Naive thymus-derived CD4-positive, alpha-beta T cell (primary cell): ENCODE measurements around the gene TECTB. TPM values are rescaled to one million over a fixed set of nuclear protein-coding genes. Genes with fewer than 3 reads are reported as not detected.

Experiments used
- ATAC-seq: fragments of 150-1000 bp; cut with Tn5 transposase; 2 replicates; pipeline ENCODE4 v1.10.0; 2021; ENCODE audit warnings: mild to moderate bottlenecking, moderate library complexity
- CTCF ChIA-PET: fragments of 350-600 bp; sonication (Branson Sonifier 250); formaldehyde crosslinking; loops from one replicate; lab custom pipeline; 2021; ENCODE audit warnings: antibody characterized with exemption; lab: Charles Lee
- POLR2A ChIA-PET: fragments of 350-600 bp; sonication (Branson Sonifier 250); formaldehyde crosslinking; loops from one replicate; lab custom pipeline; 2021; ENCODE audit warnings: antibody characterized with exemption, inconsistent platforms; lab: Charles Lee
- DNase-seq, 9 donors: peaks; one replicate each; pipeline versions ENCODE4 v3.0.0 to v3.0.0-alpha.2; 2020 to 2022; ENCODE audit warnings: mixed read lengths in 1 of 9
- H3K27ac ChIP-seq: one replicate; pipeline ENCODE4 v1.7.0; 2013; ENCODE audit warnings: mild to moderate bottlenecking, low read depth, low read length, moderate library complexity
- H3K27me3 ChIP-seq, 2 donors: one replicate each; pipeline ENCODE4 v1.7.0; 2013; ENCODE audit warnings: low read length in 2 of 2, mild to moderate bottlenecking in 2 of 2, moderate library complexity in 2 of 2; ENCODE audit not compliant: control insufficient read depth in 2 of 2, insufficient read depth in 2 of 2
- H3K36me3 ChIP-seq, 3 experiments: 1 replicate in 2 of 3; 2 replicates in 1 of 3; pipeline ENCODE4 v1.7.0; 2013; ENCODE audit warnings: low read length in 3 of 3, mild to moderate bottlenecking in 3 of 3, moderate library complexity in 1 of 3; ENCODE audit not compliant: insufficient read depth in 3 of 3, control insufficient read depth in 2 of 3
- H3K4me1 ChIP-seq, 2 donors: one replicate each; pipeline ENCODE4 v1.7.0; 2013; ENCODE audit warnings: low read length in 2 of 2, mild to moderate bottlenecking in 2 of 2, moderate library complexity in 1 of 2; ENCODE audit not compliant: control insufficient read depth in 2 of 2, insufficient read depth in 2 of 2
- H3K4me3 ChIP-seq: 2 replicates; pipeline ENCODE4 v1.7.0; 2013; ENCODE audit warnings: mild to moderate bottlenecking, low read length
- H3K9me3 ChIP-seq, 3 experiments: 1 replicate in 2 of 3; 2 replicates in 1 of 3; pipeline ENCODE4 v1.7.0; 2013; ENCODE audit warnings: low read length in 3 of 3; ENCODE audit not compliant: control insufficient read depth in 2 of 3
- H3K27ac Mint-ChIP-seq, 9 donors: one replicate each; pipeline ENCODE4 v1.8.0; 2020 to 2022; ENCODE audit warnings: mixed read lengths in 9 of 9, mild to moderate bottlenecking in 8 of 9, moderate library complexity in 5 of 9, inconsistent platforms in 2 of 9
- H3K27me3 Mint-ChIP-seq, 5 donors: one replicate each; pipeline ENCODE4 v1.8.0; 2021 to 2022; ENCODE audit warnings: mixed read lengths in 5 of 5, mild to moderate bottlenecking in 1 of 5
- H3K36me3 Mint-ChIP-seq, 5 donors: one replicate each; pipeline ENCODE4 v1.8.0; 2020 to 2022; ENCODE audit warnings: mixed read lengths in 5 of 5, mild to moderate bottlenecking in 3 of 5, inconsistent platforms in 1 of 5
- H3K4me1 Mint-ChIP-seq, 7 donors: one replicate each; pipeline ENCODE4 v1.8.0; 2020 to 2022; ENCODE audit warnings: mixed read lengths in 7 of 7, mild to moderate bottlenecking in 3 of 7, inconsistent platforms in 1 of 7
- H3K4me3 Mint-ChIP-seq, 10 donors: one replicate each; pipeline ENCODE4 v1.8.0; 2020 to 2022; ENCODE audit warnings: mild to moderate bottlenecking in 10 of 10, mixed read lengths in 10 of 10, moderate library complexity in 6 of 10, inconsistent platforms in 2 of 10
- H3K9me3 Mint-ChIP-seq, 11 donors: one replicate each; pipeline ENCODE4 v1.8.0; 2020 to 2022; ENCODE audit warnings: mixed read lengths in 11 of 11, mild to moderate bottlenecking in 4 of 11, inconsistent platforms in 1 of 11, moderate library complexity in 1 of 11
- intact Hi-C, 2 donors: fragments of 100-400 bp; cut with micrococcal nuclease; formaldehyde crosslinking; loops; one replicate each; pipeline ENCODE4 v1.15.1; 2023
- polyA plus RNA-seq, 2 donors: library from polyadenylated mRNA; unstranded; fragments of 300-500 nt; fragmentation: Illumina TruSeq; gene quantifications; one replicate each; pipeline ENCODE4 v1.2.3, GENCODE V29; 2021
- total RNA-seq, 6 experiments: library from RNA in 5 of 6; stranded (reverse) in 5 of 6; gene quantifications; 1 replicate in 5 of 6; 2 replicates in 1 of 6; pipeline ENCODE4 v1.2.3 and lab custom pipeline; 2021 to 2026

The TECTB gene
- total and polyA plus RNA-seq, 7 experiments from 2014 or later, result not detected

- CTCF ChIA-PET, result no interaction called here
- intact Hi-C loops, result no loop called here
These were observed 53.5 kb downstream of the TECTB start for GRCh38 chr10:112336556-112337201.

DNA sequence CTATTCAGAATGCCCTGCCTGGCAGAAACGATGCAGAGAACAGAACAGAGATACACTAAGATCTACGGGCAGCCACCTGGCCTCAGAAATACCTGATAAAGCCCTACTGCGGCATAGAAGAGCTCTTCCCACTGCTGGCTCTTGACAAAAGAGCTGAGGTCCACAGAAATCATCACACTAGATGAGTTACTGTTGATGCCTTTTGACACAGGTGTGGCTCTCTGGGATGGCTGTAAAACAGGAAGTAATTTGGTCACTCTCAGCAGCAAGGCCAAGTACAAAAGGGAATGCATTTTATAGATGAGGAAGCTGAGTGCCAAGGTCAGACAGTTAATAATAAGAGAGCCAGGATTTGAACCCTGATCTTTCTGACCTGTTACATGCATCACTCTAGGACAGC, 55.8 kb downstream of the TECTB start:
- ATAC-seq (no peak), DNase-seq (no peak)
- H3K9me3 Mint-ChIP-seq, result no peaks in the 10 kb centered on the region
- H3K27me3 Mint-ChIP-seq, result peaks cover 0 to 13% (median 6%) of the 10 kb centered on the region in 5 donors
- POLR2A ChIA-PET, result no interaction called here
- no peak overlapping the region for H3K27ac Mint-ChIP-seq
- Histone ChIP-seq H3K4me3 (no peak overlapping the region), H3K4me1 (no peaks in the 10 kb centered on the region), H3K36me3 (no peaks in the 10 kb centered on the region), H3K9me3 (no peaks in the 10 kb centered on the region), H3K27ac (no peak overlapping the region), H3K27me3 (no peaks in the 10 kb centered on the region)
- CTCF ChIA-PET, result no interaction called here
- intact Hi-C loops, result no loop called here
- no peak overlapping the region for H3K4me3 Mint-ChIP-seq
- H3K36me3 Mint-ChIP-seq, result no peaks in the 10 kb centered on the region
- H3K4me1 Mint-ChIP-seq, result peaks cover 0 to 11% (median 4%) of the 10 kb centered on the region in 7 donors

More at GRCh38 chr10:112336556-112337201, 53.5 kb downstream of the TECTB start:
- Mint-ChIP-seq H3K36me3 (no peaks in the 10 kb centered on the region), H3K9me3 (no peaks in the 10 kb centered on the region), H3K27ac (no peak overlapping the region), H3K4me1 (peaks cover 0 to 11% (median 4%) of the 10 kb centered on the region in 7 donors), H3K27me3 (peaks cover 0 to 13% (median 6%) of the 10 kb centered on the region in 5 donors), H3K4me3 (no peak overlapping the region)
- Histone ChIP-seq H3K4me1 (no peaks in the 10 kb centered on the region), H3K27ac (no peak overlapping the region), H3K27me3 (no peaks in the 10 kb centered on the region), H3K36me3 (no peaks in the 10 kb centered on the region), H3K9me3 (no peaks in the 10 kb centered on the region), H3K4me3 (no peak overlapping the region)
- ATAC-seq (no peak), DNase-seq (no peak)
- POLR2A ChIA-PET, result no interaction called here

DNA sequence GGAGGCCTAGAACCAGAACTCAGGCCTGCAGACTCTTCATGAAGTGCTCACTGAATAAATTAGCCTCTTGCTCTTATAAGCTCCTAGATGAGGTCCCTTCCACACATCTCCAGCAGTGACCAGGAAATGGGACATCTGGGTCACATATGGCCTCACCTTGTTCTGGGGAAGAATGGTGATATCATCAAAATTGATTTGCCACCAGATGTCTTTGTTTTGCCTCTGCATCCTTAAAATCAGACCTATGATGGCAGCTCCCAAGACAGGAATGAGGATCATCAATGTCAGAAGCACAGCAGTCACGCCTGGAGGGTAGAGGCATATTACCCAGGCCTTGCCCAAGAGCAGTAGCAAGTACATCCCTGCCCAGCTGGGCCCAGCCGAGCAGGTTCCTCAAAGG, 57.4 kb downstream of the TECTB start:
- ChIA-PET CTCF (no interaction called here), POLR2A (no interaction called here)
- Mint-ChIP-seq H3K36me3 (no peaks in the 10 kb centered on the region), H3K27ac (no peak overlapping the region), H3K4me1 (peaks cover 0 to 8% (median 4%) of the 10 kb centered on the region in 7 donors), H3K9me3 (no peaks in the 10 kb centered on the region), H3K4me3 (no peak overlapping the region), H3K27me3 (peaks cover 0 to 10% (median 6%) of the 10 kb centered on the region in 5 donors)
- no peaks in the 10 kb centered on the region for H3K9me3 ChIP-seq
- intact Hi-C loops, result no loop called here
- ATAC-seq (no peak), DNase-seq (no peak)
- no peaks in the 10 kb centered on the region for H3K27me3 ChIP-seq
- H3K4me3 ChIP-seq, result no peak overlapping the region
- no peaks in the 10 kb centered on the region for H3K36me3 ChIP-seq
- no peaks in the 10 kb centered on the region for H3K4me1 ChIP-seq
- H3K27ac ChIP-seq, result no peak overlapping the region

- no peaks in the 10 kb centered on the region for H3K27me3 ChIP-seq
- no peaks in the 10 kb centered on the region for H3K4me1 Mint-ChIP-seq
- no peaks in the 10 kb centered on the region for H3K36me3 Mint-ChIP-seq
- intact Hi-C loops, result no loop called here
- H3K27ac ChIP-seq, result no peak overlapping the region
- no peak overlapping the region for H3K4me3 ChIP-seq
- H3K4me3 Mint-ChIP-seq, result no peak overlapping the region
- no peak for DNase-seq
- ATAC-seq, result no peak
- ChIA-PET CTCF (no interaction called here), POLR2A (no interaction called here)
- H3K4me1 ChIP-seq, result no peaks in the 10 kb centered on the region
- H3K9me3 ChIP-seq, result no peaks in the 10 kb centered on the region
- H3K9me3 Mint-ChIP-seq, result no peaks in the 10 kb centered on the region
- H3K36me3 ChIP-seq, result no peaks in the 10 kb centered on the region
- H3K27ac Mint-ChIP-seq, result no peak overlapping the region
- peaks cover 0 to 3% (median 0%) of the 10 kb centered on the region in 5 donors for H3K27me3 Mint-ChIP-seq
These were observed 60.0 kb downstream of the TECTB start for GRCh38 chr10:112343056-112343806.

- ATAC-seq, result no peak
- no peak for DNase-seq
- Mint-ChIP-seq H3K4me1 (no peaks in the 10 kb centered on the region), H3K36me3 (no peaks in the 10 kb centered on the region), H3K9me3 (peaks cover 0 to 3% (median 0%) of the 10 kb centered on the region in 11 donors), H3K27me3 (peaks cover 0 to 3% (median 0%) of the 10 kb centered on the region in 5 donors), H3K4me3 (no peak overlapping the region), H3K27ac (no peak overlapping the region)
- POLR2A ChIA-PET, result no interaction called here
- H3K36me3 ChIP-seq, result no peaks in the 10 kb centered on the region
- no peak overlapping the region for H3K27ac ChIP-seq
- no peak overlapping the region for H3K4me3 ChIP-seq
- intact Hi-C loops, result no loop called here
- CTCF ChIA-PET, result no interaction called here
- no peaks in the 10 kb centered on the region for H3K9me3 ChIP-seq
- no peaks in the 10 kb centered on the region for H3K4me1 ChIP-seq
- no peaks in the 10 kb centered on the region for H3K27me3 ChIP-seq
These were observed 61.1 kb downstream of the TECTB start for GRCh38 chr10:112344261-112344660.

GRCh38 chr10:112345202-112345601, 62.0 kb downstream of the TECTB start:
- no peaks in the 10 kb centered on the region for H3K9me3 ChIP-seq
- intact Hi-C loops, result no loop called here
- POLR2A ChIA-PET, result no interaction called here
- peak overlapping the region in 1 of 9 donors; percentile 25 for H3K27ac Mint-ChIP-seq
- H3K4me3 Mint-ChIP-seq, result no peak overlapping the region
- no peak for ATAC-seq
- no peaks in the 10 kb centered on the region for H3K4me1 ChIP-seq
- peaks cover 0 to 3% (median 0%) of the 10 kb centered on the region in 11 donors for H3K9me3 Mint-ChIP-seq
- no peaks in the 10 kb centered on the region for H3K36me3 ChIP-seq
- no peak overlapping the region for H3K27ac ChIP-seq
- CTCF ChIA-PET, result no interaction called here
- no peaks in the 10 kb centered on the region for H3K36me3 Mint-ChIP-seq
- H3K27me3 ChIP-seq, result no peaks in the 10 kb centered on the region
- H3K4me3 ChIP-seq, result no peak overlapping the region
- DNase-seq, result no peak
- H3K27me3 Mint-ChIP-seq, result peaks cover 0 to 3% (median 0%) of the 10 kb centered on the region in 5 donors
- no peaks in the 10 kb centered on the region for H3K4me1 Mint-ChIP-seq
